K562 (cell line): Measurements from ENCODE around the gene ZBTB24. TPM values are rescaled to one million over a fixed set of nuclear protein-coding genes. Genes with fewer than 3 reads are reported as not detected.

Experiments
- ATAC-seq: fragments of 200-7000 bp; cut with Tn5 transposase; 3 replicates; pipeline ENCODE4 v1.9.1; 2020; ENCODE audit warnings: moderate library complexity
- BruUV-seq: library from RNA; stranded (reverse); fragments of 400-500 nt; replicated peaks from 2 replicates; lab custom pipeline; 2021; lab: Mats Ljungman, UMichigan
- CTCF ChIA-PET: fragments of 300-600 bp; formaldehyde crosslinking; extraction: SDS; loops from one replicate; lab custom pipeline; 2021; ENCODE audit warnings: low intra/inter-chr PET ratio; lab: Yijun Ruan, JAX
- POLR2A ChIA-PET: fragments of 300-600, 350-650 bp; sonication (Branson Sonifier 250); formaldehyde crosslinking; extraction: SDS; loops from one replicate; lab custom pipeline; 2021; ENCODE audit warnings: antibody characterized with exemption, inconsistent platforms; lab: Yijun Ruan, JAX
- DNase-seq, 4 experiments: peaks; one replicate each; pipeline versions ENCODE4 v3.0.0 to v3.0.0-alpha.2; 2011 to 2018; ENCODE audit warnings: low spot score in 3 of 4, mixed read lengths in 3 of 4; ENCODE audit errors: extremely low read depth in 1 of 4
- FAIRE-seq: peaks from 2 replicates; lab custom pipeline; 2011; peaks lifted over from hg19 to GRCh38; lab: Jason Lieb, UNC
- H2AFZ ChIP-seq: 2 replicates; pipeline ENCODE4 v1.6.0; 2011; ENCODE audit warnings: low read depth, low read length, control low read depth, inconsistent platforms
- H3K27ac ChIP-seq: fragments of 200-600 bp; 3 replicates; pipeline ENCODE4 v1.8.0; 2011; ENCODE audit warnings: low read depth, mild to moderate bottlenecking, control low read depth, inconsistent platforms, low read length, moderate library complexity, mixed read lengths; ENCODE audit errors: extremely low read depth
- H3K27me3 ChIP-seq, 2 experiments: fragments of 300-600 bp in 1 of 2; 2 replicates in 1 of 2; 3 replicates in 1 of 2; pipeline versions ENCODE4 v1.6.0 to v1.8.0; 2011; ENCODE audit warnings: inconsistent platforms in 2 of 2, low read length in 2 of 2, mild to moderate bottlenecking in 1 of 2, mixed read lengths in 1 of 2, moderate library complexity in 1 of 2; ENCODE audit not compliant: control insufficient read depth in 2 of 2, insufficient read depth in 2 of 2
- H3K36me3 ChIP-seq: fragments of 300-600 bp; 3 replicates; pipeline ENCODE4 v1.8.0; 2011; ENCODE audit warnings: mild to moderate bottlenecking, low read length, inconsistent platforms; ENCODE audit not compliant: control insufficient read depth, insufficient read depth
- H3K4me1 ChIP-seq, 2 experiments: fragments of 200-600 bp in 1 of 2; replicated peaks in 1 of 2; 2 replicates in 1 of 2; 3 replicates in 1 of 2; pipeline versions ENCODE4 v1.5.1 to v1.8.0; 2011; ENCODE audit warnings: inconsistent platforms in 2 of 2, low read length in 2 of 2, mild to moderate bottlenecking in 1 of 2, mixed read lengths in 1 of 2, moderate library complexity in 1 of 2; ENCODE audit not compliant: control insufficient read depth in 2 of 2, insufficient read depth in 2 of 2
- H3K4me2 ChIP-seq: 2 replicates; pipeline ENCODE4 v1.6.1; 2011; ENCODE audit warnings: low read length, control low read depth, inconsistent platforms, mixed read lengths; ENCODE audit not compliant: insufficient read depth
- H3K4me3 ChIP-seq: fragments of 200-600 bp; sonication (generic), shearing (Covaris generic); 2 replicates; pipeline ENCODE4 v1.5.1; 2016; ENCODE audit warnings: control low read depth, inconsistent platforms
- H3K79me2 ChIP-seq: fragments of 200-600 bp; 3 replicates; pipeline ENCODE4 v1.8.0; 2011; ENCODE audit warnings: low read length, inconsistent platforms; ENCODE audit not compliant: control insufficient read depth, insufficient read depth
- H3K9ac ChIP-seq, 2 experiments: 2 replicates each; pipeline versions ENCODE4 v1.6.0 to v1.6.1; 2011; ENCODE audit warnings: low read depth in 2 of 2, low read length in 2 of 2, control low read depth in 1 of 2, inconsistent platforms in 1 of 2, mild to moderate bottlenecking in 1 of 2, mixed read lengths in 1 of 2; ENCODE audit not compliant: insufficient read depth in 1 of 2
- H3K9me1 ChIP-seq: one replicate; pipeline ENCODE4 v1.6.0; 2011; ENCODE audit warnings: inconsistent platforms, mild to moderate bottlenecking, low read length, moderate library complexity; ENCODE audit not compliant: control insufficient read depth, insufficient read depth
- H3K9me3 ChIP-seq: replicated peaks from 2 replicates; pipeline ENCODE4 v1.5.1; 2011; ENCODE audit warnings: low read depth, low read length, inconsistent platforms; ENCODE audit not compliant: control insufficient read depth, insufficient read depth
- H4K20me1 ChIP-seq: replicated peaks from 2 replicates; pipeline ENCODE4 v1.6.1; 2011; ENCODE audit warnings: low read length, inconsistent platforms, mixed read lengths; ENCODE audit not compliant: control insufficient read depth, insufficient read depth
- C11orf30 ChIP-seq: fragments of 450-650 bp; IDR thresholded peaks from 2 replicates; pipeline ENCODE4 v1.6.1; 2016; ENCODE audit warnings: low read depth, mild to moderate bottlenecking
- FOXK2 ChIP-seq, 2 experiments: fragments of 450-650 bp; IDR thresholded peaks in 1 of 2; conservative IDR thresholded peaks in 1 of 2; 2 replicates each; pipeline ENCODE4 v1.6.1; 2016; ENCODE audit warnings: low read depth in 2 of 2, mild to moderate bottlenecking in 1 of 2
- HMGN3 ChIP-seq: IDR thresholded peaks from 2 replicates; pipeline ENCODE4 v1.6.1; 2011; ENCODE audit warnings: borderline replicate concordance, low read depth, mild to moderate bottlenecking, mixed read lengths, low read length; ENCODE audit not compliant: insufficient read length; ENCODE audit errors: extremely low read depth
- HNRNPH1 ChIP-seq: fragments of 200-400 bp; formaldehyde crosslinking; optimal IDR thresholded peaks from 2 replicates; pipeline ENCODE3; 2017; ENCODE audit warnings: low read depth, mild to moderate bottlenecking, low read length, moderate library complexity
- IRF2 ChIP-seq: sonication (generic); formaldehyde crosslinking; IDR thresholded peaks from 2 replicates; pipeline ENCODE4 v1.8.1; 2022; ENCODE audit warnings: mild to moderate bottlenecking, missing genetic modification reagents
- KAT2B ChIP-seq: IDR thresholded peaks from one replicate; pipeline ENCODE4 v1.6.1; 2012; ENCODE audit warnings: low read depth, mild to moderate bottlenecking, control low read depth, inconsistent platforms, low read length, moderate library complexity
- MAFG ChIP-seq: fragments of 450-650 bp; conservative IDR thresholded peaks from 2 replicates; pipeline ENCODE4 v1.6.1; 2016; ENCODE audit warnings: missing genetic modification characterization, missing compliant biosample characterization
- MAFK ChIP-seq: IDR thresholded peaks from 2 replicates; pipeline ENCODE4 v1.6.1; 2011; ENCODE audit warnings: low read length, improper control_type of control experiment
- NBN ChIP-seq: fragments of 450-650 bp; IDR thresholded peaks from 2 replicates; pipeline ENCODE4 v1.6.1; 2016; ENCODE audit warnings: low read depth, mild to moderate bottlenecking
- NR2F6 ChIP-seq: fragments of 450-650 bp; formaldehyde crosslinking; IDR thresholded peaks from 2 replicates; pipeline ENCODE4 v1.4.0; 2020; ENCODE audit warnings: mild to moderate bottlenecking
- NR4A1 ChIP-seq, 2 experiments: fragments of 250-450 bp in 1 of 2; fragments of 450-650 bp in 1 of 2; sonication (Bioruptor Pico) in 1 of 2; IDR thresholded peaks; 2 replicates each; pipeline versions ENCODE4 v1.4.0 to v1.6.1; 2016 to 2020; ENCODE audit warnings: mild to moderate bottlenecking in 2 of 2, missing compliant biosample characterization in 1 of 2, missing genetic modification characterization in 1 of 2, moderate library complexity in 1 of 2
- POLR2H ChIP-seq: IDR thresholded peaks from 2 replicates; pipeline ENCODE4 v1.6.1; 2016; ENCODE audit warnings: missing genetic modification characterization, low read depth, mild to moderate bottlenecking, control low read depth, missing compliant biosample characterization, moderate library complexity
- RHOXF2B ChIP-seq: fragments of 250-450 bp; sonication (Bioruptor Pico); conservative IDR thresholded peaks from 2 replicates; pipeline ENCODE4 v1.5.1; 2021
- ZNF175 ChIP-seq: fragments of 200-800 bp; sonication (Bioruptor generic); IDR thresholded peaks from 2 replicates; pipeline ENCODE4 v1.6.1; 2016; ENCODE audit warnings: low read depth, mild to moderate bottlenecking, missing genetic modification characterization, missing compliant biosample characterization
- ZNF239 ChIP-seq: fragments of 250-450 bp; sonication (Bioruptor Pico); IDR thresholded peaks from 2 replicates; pipeline ENCODE4 v1.4.0; 2020; ENCODE audit warnings: mild to moderate bottlenecking
- ZNF780A ChIP-seq: fragments of 250-450 bp; sonication (Bioruptor Pico); IDR thresholded peaks from 2 replicates; pipeline ENCODE4 v1.5.0; 2021; ENCODE audit warnings: mild to moderate bottlenecking
- WGBS: fragments of 100-300 bp; shearing (Covaris generic); methylation state at CpG from one replicate; pipeline ENCODE4 v1.1.6; 2016; ENCODE audit warnings: low coverage, mixed read lengths; ENCODE audit not compliant: insufficient coverage; ENCODE audit errors: missing lambda C conversion rate; 5-methylcytosine and 5-hydroxymethylcytosine counted together
- in situ Hi-C: fragments of 300-500 bp; cut with MboI; formaldehyde crosslinking; loops from 4 replicates; pipeline ENCODE4 v1.15.0; 2018; ENCODE audit warnings: inconsistent platforms, mixed read lengths
- intact Hi-C: fragments of 100-400 bp; cut with micrococcal nuclease; formaldehyde crosslinking; loops from 2 replicates; pipeline ENCODE4 v1.14.2; 2022
- polyA plus RNA-seq, 8 experiments: library from polyadenylated mRNA; depleted of rRNA in 4 of 8; stranded (reverse) in 5 of 8; unstranded in 3 of 8; fragments of >200 nt; fragmentation: Nextera tagmentation in 2 of 8; fragmentation: Illumina TruSeq in 1 of 8; extraction: Ambion mirVana in 2 of 8; extraction: Trizol in 1 of 8; gene quantifications; 2 replicates each; pipeline versions ENCODE4 v1.2.1 to v1.2.3, GENCODE V29; 2011 to 2014; ENCODE audit warnings: inconsistent platforms in 1 of 8, missing spikeins in 1 of 8
- total RNA-seq, 7 experiments: library from RNA; depleted of rRNA in 6 of 7; stranded (reverse); fragments of >200 nt in 6 of 7; fragmentation: Illumina TruSeq in 2 of 7; extraction: Trizol in 2 of 7; gene quantifications; 2 replicates each; pipeline versions ENCODE4 v1.2.1 to v1.2.3, GENCODE V29; 2011 to 2021; ENCODE audit warnings: low replicate concordance in 1 of 7
- TF ChIP-seq, protein P1 (sequence below): fragments of 450-650 bp; formaldehyde crosslinking; IDR thresholded peaks from 2 replicates; pipeline ENCODE4 v1.4.0; 2022; ENCODE audit warnings: mild to moderate bottlenecking, moderate library complexity
- TF ChIP-seq, protein P2 (sequence below): sonication (generic); formaldehyde crosslinking; IDR thresholded peaks from 2 replicates; pipeline ENCODE4 v1.8.1; 2023; ENCODE audit warnings: mild to moderate bottlenecking, missing genetic modification reagents, moderate library complexity
- TF ChIP-seq, protein P3 (sequence below): fragments of 250-450 bp; sonication (Bioruptor Pico); IDR thresholded peaks from 2 replicates; pipeline ENCODE4 v1.8.0; 2021; ENCODE audit warnings: borderline replicate concordance, mild to moderate bottlenecking, moderate library complexity; ENCODE audit not compliant: poor library complexity, severe bottlenecking
- TF ChIP-seq, protein P4 (sequence below): fragments of 450-650 bp; conservative IDR thresholded peaks from 2 replicates; pipeline ENCODE4 v1.6.1; 2016; ENCODE audit warnings: missing genetic modification characterization, low read depth, mild to moderate bottlenecking, control low read depth, missing compliant biosample characterization

ZBTB24 gene
- total and polyA plus RNA-seq, 9 of the 15 experiments (the other 6 are each of a cell fraction or from before 2014, with no cell fraction given): 2.0 to 16.7 (median 8.3) TPM

DNA sequence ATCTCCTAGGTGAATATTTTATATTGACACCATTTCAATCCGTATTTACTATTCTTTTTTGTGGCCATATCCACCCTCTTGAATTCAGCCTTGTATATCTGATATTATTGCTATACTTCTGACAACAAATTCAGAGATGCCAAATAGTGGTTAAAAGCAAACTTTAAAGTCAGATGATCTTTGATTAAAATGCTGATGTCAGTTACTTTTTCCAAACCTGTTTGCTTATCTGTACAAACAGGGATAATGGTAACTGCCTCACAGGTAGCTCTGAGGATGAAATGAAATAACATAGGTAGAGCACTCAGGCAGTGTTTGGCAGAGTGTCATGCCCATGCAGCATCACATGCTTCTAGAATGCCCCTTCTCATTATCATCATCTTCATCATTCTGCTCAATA is 61.8 kb downstream of the ZBTB24 start:
- Histone ChIP-seq H3K9ac (no peak overlapping the region), H3K9me3 (no peaks in the 10 kb centered on the region), H3K36me3 (no peaks in the 10 kb centered on the region), H3K79me2 (no peaks in the 10 kb centered on the region), H3K4me3 (no peak overlapping the region), H3K27me3 (no peaks in the 10 kb centered on the region), H3K4me2 (no peak overlapping the region), H3K27ac (no peak overlapping the region), H3K4me1 (peaks cover 4 to 5% of the 10 kb centered on the region in 2 experiments; a peak in 3 of 5 replicates), H4K20me1 (no peaks in the 10 kb centered on the region), H3K9me1 (no peaks in the 10 kb centered on the region), H2AFZ (no peak overlapping the region)
- no peak for ATAC-seq
- WGBS: 7% methylated on average over 1 of the region's 1 CpG
- FAIRE-seq: no peak
- in situ Hi-C loops (no loop called here), intact Hi-C loops (no loop called here)
- ChIA-PET POLR2A (interaction anchor here (0.5 to 1.6 kb wide), 2 partner anchors 15 to 244 kb away, joined by 3 read pairs; no protein-coding TSS in a partner anchor), CTCF (no interaction called here)
- DNase-seq: no peak
- BruUV-seq: no TSS peak
- TF ChIP-seq, protein P1, sequence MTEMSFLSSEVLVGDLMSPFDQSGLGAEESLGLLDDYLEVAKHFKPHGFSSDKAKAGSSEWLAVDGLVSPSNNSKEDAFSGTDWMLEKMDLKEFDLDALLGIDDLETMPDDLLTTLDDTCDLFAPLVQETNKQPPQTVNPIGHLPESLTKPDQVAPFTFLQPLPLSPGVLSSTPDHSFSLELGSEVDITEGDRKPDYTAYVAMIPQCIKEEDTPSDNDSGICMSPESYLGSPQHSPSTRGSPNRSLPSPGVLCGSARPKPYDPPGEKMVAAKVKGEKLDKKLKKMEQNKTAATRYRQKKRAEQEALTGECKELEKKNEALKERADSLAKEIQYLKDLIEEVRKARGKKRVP (CRISPR knock-in tag): no peak
- TF ChIP-seq ZNF780A (CRISPR knock-in tag): no peak
- TF ChIP-seq C11orf30: peak; percentile 35; the same call in 1 of the 2 replicates
- TF ChIP-seq, protein P2, sequence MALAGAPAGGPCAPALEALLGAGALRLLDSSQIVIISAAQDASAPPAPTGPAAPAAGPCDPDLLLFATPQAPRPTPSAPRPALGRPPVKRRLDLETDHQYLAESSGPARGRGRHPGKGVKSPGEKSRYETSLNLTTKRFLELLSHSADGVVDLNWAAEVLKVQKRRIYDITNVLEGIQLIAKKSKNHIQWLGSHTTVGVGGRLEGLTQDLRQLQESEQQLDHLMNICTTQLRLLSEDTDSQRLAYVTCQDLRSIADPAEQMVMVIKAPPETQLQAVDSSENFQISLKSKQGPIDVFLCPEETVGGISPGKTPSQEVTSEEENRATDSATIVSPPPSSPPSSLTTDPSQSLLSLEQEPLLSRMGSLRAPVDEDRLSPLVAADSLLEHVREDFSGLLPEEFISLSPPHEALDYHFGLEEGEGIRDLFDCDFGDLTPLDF (CRISPR knock-in tag): no peak
- peak; percentile 12; the same call in 1 of the 2 replicates for TF ChIP-seq MAFK
- no peak for TF ChIP-seq RHOXF2B (CRISPR knock-in tag)
- TF ChIP-seq HNRNPH1: no peak
- no peak for TF ChIP-seq IRF2 (CRISPR knock-in tag)
- no peak for TF ChIP-seq NBN
- TF ChIP-seq ZNF239 (CRISPR knock-in tag): no peak
- TF ChIP-seq FOXK2 (conservative IDR thresholded peaks at IDR 0.05 in 1 of 2, IDR thresholded peaks at IDR 0.05 in 1 of 2; ENCODE audit: low read depth in 2 of 2): no peak
- TF ChIP-seq MAFG (tag): peak; percentile 37
- no peak for TF ChIP-seq POLR2H (tag)
- TF ChIP-seq, protein P3, sequence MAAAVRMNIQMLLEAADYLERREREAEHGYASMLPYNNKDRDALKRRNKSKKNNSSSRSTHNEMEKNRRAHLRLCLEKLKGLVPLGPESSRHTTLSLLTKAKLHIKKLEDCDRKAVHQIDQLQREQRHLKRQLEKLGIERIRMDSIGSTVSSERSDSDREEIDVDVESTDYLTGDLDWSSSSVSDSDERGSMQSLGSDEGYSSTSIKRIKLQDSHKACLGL (CRISPR knock-in tag): no peak
- TF ChIP-seq ZNF175 (CRISPR knock-in tag): no peak
- no peak for TF ChIP-seq NR4A1 (CRISPR knock-in tag; IDR thresholded peaks at IDR 0.05)
- no peak for TF ChIP-seq NR4A1 (tag; IDR thresholded peaks at IDR 0.05)
- TF ChIP-seq HMGN3: no peak
- TF ChIP-seq NR2F6: no peak
- TF ChIP-seq, protein P4, sequence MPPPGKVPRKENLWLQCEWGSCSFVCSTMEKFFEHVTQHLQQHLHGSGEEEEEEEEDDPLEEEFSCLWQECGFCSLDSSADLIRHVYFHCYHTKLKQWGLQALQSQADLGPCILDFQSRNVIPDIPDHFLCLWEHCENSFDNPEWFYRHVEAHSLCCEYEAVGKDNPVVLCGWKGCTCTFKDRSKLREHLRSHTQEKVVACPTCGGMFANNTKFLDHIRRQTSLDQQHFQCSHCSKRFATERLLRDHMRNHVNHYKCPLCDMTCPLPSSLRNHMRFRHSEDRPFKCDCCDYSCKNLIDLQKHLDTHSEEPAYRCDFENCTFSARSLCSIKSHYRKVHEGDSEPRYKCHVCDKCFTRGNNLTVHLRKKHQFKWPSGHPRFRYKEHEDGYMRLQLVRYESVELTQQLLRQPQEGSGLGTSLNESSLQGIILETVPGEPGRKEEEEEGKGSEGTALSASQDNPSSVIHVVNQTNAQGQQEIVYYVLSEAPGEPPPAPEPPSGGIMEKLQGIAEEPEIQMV (tag): no peak
- no peak for TF ChIP-seq KAT2B
